Islet of Langerhans (tissue), 1 donor: ENCODE data around the gene PSMF1.

Experiments used
- FAIRE-seq: peaks from one replicate; lab custom pipeline; 2011; peaks lifted over from hg19 to GRCh38; lab: Jason Lieb, UNC

The PSMF1 gene

GRCh38 chr20:1118336-1119127 lies at the start of gene PSMF1:
Gene PSMF1, plus strand, starts transcription at chr20:1118602. Its CDS starts 172 bp downstream, at chr20:1118774.
- no peak for FAIRE-seq

- FAIRE-seq: no peak
These were observed 46.1 kb upstream of the PSMF1 start for GRCh38 chr20:1072258-1072657.

- FAIRE-seq: no peak
These were observed 42.8 kb upstream of the PSMF1 start for GRCh38 chr20:1075616-1076015.

GRCh38 chr20:1081891-1082290 lies 36.5 kb upstream of the PSMF1 start:
- FAIRE-seq: no peak

- no peak for FAIRE-seq
These were observed 34.8 kb upstream of the PSMF1 start for GRCh38 chr20:1083431-1084080.

GRCh38 chr20:1085492-1086276 lies 32.7 kb upstream of the PSMF1 start:
- no peak for FAIRE-seq

- no peak for FAIRE-seq
These were observed 31.9 kb upstream of the PSMF1 start for GRCh38 chr20:1086277-1087213.

GRCh38 chr20:1087311-1087905 lies 31.0 kb upstream of the PSMF1 start:
- no peak for FAIRE-seq

GRCh38 chr20:1094751-1095150 lies 23.7 kb upstream of the PSMF1 start:
- FAIRE-seq: no peak

GRCh38 chr20:1101533-1101932 lies 16.9 kb upstream of the PSMF1 start:
- FAIRE-seq: no peak

GRCh38 chr20:1102016-1102415 lies 16.4 kb upstream of the PSMF1 start:
- no peak for FAIRE-seq

- FAIRE-seq: no peak
These were observed 14.7 kb upstream of the PSMF1 start for GRCh38 chr20:1103751-1104150.

GRCh38 chr20:1105599-1106194 lies 12.7 kb upstream of the PSMF1 start:
- FAIRE-seq: no peak

GRCh38 chr20:1107176-1107575 lies 11.2 kb upstream of the PSMF1 start:
- FAIRE-seq: no peak

GRCh38 chr20:1108437-1108920 lies 9.9 kb upstream of the PSMF1 start:
- FAIRE-seq: no peak

- no peak for FAIRE-seq
These were observed 5.5 kb upstream of the PSMF1 start for GRCh38 chr20:1112908-1113307.

- FAIRE-seq: no peak
These were observed 432 bp upstream of the PSMF1 start for GRCh38 chr20:1118004-1118335.

GRCh38 chr20:1119128-1119505 lies 715 bp downstream of the PSMF1 start:
- FAIRE-seq: no peak

- FAIRE-seq: no peak
These were observed 1.1 kb downstream of the PSMF1 start for GRCh38 chr20:1119524-1119923.

GRCh38 chr20:1121429-1121828 lies 3.0 kb downstream of the PSMF1 start:
- FAIRE-seq: no peak
